ENCODE results near the gene PCCA.

PCCA gene

DNA sequence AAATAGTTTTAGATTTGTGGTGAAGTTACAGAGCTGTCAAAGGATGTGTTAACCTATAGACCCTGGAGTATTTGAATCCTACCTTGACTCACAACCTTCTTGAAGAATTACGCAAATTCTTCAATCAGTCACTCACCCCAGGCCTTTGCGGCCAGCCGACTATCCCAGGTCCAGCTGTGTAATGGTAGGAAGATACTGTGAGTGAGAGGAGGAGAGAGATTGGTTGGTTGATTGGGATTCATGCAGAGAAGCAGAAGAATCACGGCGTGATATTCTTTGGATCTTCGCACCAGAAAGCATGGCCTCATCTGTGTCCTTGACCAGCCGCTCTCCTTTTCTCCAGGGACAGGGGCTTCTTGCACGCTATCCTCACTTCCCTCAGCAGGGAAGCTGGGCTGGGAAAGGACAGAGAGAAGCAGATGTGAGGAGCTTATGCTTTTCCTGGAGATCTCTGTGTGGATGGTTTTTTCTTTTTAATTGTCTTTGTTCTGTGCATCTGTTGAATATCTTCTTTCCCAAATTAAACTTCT is 250.6 kb downstream of the PCCA start:
- Histone ChIP-seq H3K36me3 (peaks cover 7% of the 10 kb centered on the region), H3K4me3 (ENCODE audit: low read depth, low read length) (no peak overlapping the region), H3K27ac (no peak overlapping the region), H3K9me3 (ENCODE audit: severe bottlenecking) (peaks cover 12% of the 10 kb centered on the region), H3K27me3 (ENCODE audit: insufficient read depth, low read depth, severe bottlenecking) (no peaks in the 10 kb centered on the region)
- TF ChIP-seq, protein P1, sequence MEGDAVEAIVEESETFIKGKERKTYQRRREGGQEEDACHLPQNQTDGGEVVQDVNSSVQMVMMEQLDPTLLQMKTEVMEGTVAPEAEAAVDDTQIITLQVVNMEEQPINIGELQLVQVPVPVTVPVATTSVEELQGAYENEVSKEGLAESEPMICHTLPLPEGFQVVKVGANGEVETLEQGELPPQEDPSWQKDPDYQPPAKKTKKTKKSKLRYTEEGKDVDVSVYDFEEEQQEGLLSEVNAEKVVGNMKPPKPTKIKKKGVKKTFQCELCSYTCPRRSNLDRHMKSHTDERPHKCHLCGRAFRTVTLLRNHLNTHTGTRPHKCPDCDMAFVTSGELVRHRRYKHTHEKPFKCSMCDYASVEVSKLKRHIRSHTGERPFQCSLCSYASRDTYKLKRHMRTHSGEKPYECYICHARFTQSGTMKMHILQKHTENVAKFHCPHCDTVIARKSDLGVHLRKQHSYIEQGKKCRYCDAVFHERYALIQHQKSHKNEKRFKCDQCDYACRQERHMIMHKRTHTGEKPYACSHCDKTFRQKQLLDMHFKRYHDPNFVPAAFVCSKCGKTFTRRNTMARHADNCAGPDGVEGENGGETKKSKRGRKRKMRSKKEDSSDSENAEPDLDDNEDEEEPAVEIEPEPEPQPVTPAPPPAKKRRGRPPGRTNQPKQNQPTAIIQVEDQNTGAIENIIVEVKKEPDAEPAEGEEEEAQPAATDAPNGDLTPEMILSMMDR (IDR thresholded peaks at IDR 0.05; ENCODE audit: low read depth, low read length) = no peak
- no peak for DNase-seq

DNA sequence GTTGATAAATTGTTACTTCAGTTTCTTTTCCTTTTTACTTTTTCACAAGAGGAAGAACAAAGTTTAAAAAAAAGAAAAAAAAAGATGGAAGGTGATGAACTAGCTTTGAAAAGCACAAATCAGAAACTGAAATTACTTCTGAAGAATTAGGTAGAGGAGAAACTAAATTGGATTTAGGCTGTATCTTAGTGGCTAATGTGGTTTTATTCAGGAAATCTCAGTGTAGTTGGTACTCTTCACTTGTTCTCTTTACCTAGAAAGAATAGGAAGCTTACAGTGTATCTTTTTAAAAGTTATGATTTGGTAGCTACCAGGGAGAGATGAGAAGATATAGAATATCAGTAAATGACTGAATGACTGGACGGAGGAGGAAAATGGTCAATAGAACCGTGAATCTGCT is 252.0 kb downstream of the PCCA start:
- Histone ChIP-seq H3K27ac (no peak overlapping the region), H3K9me3 (ENCODE audit: severe bottlenecking) (no peaks in the 10 kb centered on the region), H3K4me3 (ENCODE audit: low read depth, low read length) (no peak overlapping the region), H3K36me3 (peaks cover 4% of the 10 kb centered on the region), H3K27me3 (ENCODE audit: insufficient read depth, low read depth, severe bottlenecking) (no peaks in the 10 kb centered on the region)
- TF ChIP-seq, protein P1 (IDR thresholded peaks at IDR 0.05; ENCODE audit: low read depth, low read length) = no peak
- DNase-seq = no peak

DNA sequence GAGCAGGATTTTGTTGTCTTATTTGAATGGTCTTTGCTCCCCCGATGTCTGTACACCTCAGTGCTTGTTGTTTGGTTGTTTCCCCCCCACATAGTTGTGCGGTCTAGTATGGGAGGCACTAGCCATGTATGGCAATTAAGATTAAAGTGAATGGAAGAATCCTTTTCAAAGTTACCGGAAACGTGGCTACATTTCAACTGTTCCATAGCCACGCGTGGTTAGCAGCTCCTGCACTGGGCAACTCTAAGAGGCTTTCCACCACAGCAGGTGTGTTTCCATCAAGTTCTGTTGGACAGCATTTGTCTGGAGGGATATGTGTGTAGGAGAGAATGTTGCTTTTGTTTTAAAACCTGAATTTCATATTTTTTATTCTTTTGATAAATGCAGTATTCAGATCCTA is 252.4 kb downstream of the PCCA start:
- H3K4me3 ChIP-seq (ENCODE audit: low read depth, low read length) = no peak overlapping the region
- H3K27me3 ChIP-seq (ENCODE audit: insufficient read depth, low read depth, severe bottlenecking) = no peaks in the 10 kb centered on the region
- TF ChIP-seq, protein P1 (IDR thresholded peaks at IDR 0.05; ENCODE audit: low read depth, low read length) = no peak
- no peak overlapping the region for H3K27ac ChIP-seq
- H3K9me3 ChIP-seq (ENCODE audit: severe bottlenecking) = no peaks in the 10 kb centered on the region
- no peak for DNase-seq
- H3K36me3 ChIP-seq = peaks cover 4% of the 10 kb centered on the region

DNA sequence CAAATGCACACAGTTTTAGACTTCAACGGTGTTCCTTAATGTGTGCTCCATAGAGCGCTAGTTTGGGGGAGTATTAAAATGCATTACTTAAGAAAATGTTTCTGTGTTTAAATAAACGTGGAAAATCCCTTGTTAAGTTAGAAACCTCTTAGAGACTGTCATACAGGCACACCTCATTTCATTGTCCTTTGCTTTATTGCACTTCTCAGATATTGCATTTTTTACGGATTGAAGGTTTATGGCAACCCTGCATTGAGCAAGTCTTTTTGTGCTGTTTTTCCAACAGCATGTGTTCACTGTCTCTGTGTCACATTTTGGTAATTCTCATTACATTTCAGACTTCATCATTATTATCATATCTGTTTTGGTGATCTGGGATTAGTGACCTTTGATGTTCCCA is 255.7 kb downstream of the PCCA start:
- H3K4me3 ChIP-seq (ENCODE audit: low read depth, low read length) = no peak overlapping the region
- H3K27ac ChIP-seq = no peak overlapping the region
- TF ChIP-seq, protein P1 (IDR thresholded peaks at IDR 0.05; ENCODE audit: low read depth, low read length) = no peak
- peaks cover 4% of the 10 kb centered on the region for H3K36me3 ChIP-seq
- no peak for DNase-seq
- H3K27me3 ChIP-seq (ENCODE audit: insufficient read depth, low read depth, severe bottlenecking) = no peaks in the 10 kb centered on the region
- H3K9me3 ChIP-seq (ENCODE audit: severe bottlenecking) = no peaks in the 10 kb centered on the region

DNA sequence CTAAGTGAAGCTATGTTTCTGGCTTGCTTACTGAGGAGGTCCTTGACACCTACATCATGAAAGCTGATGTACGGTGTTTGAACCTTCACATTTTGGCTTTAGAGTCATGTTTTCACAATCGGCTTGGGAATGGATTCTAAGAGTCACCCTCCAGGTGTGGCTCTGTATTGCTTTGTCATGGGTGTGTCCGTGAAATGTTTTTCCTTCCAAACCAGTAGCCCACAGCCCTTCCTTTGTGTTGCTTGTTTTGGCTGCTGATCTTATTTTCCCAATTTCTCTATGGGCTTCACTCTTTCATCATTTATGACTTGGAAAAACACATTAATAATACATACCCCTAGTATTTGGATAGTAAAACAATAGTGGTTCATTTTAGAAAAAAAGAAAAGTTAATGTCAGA is 259.1 kb downstream of the PCCA start:
- no peak for DNase-seq
- peaks cover 4% of the 10 kb centered on the region; the same call in 1 of the 2 replicates for H3K36me3 ChIP-seq
- no peak overlapping the region for H3K27ac ChIP-seq
- TF ChIP-seq, protein P1 (IDR thresholded peaks at IDR 0.05; ENCODE audit: low read depth, low read length) = no peak
- no peak overlapping the region for H3K4me3 ChIP-seq (ENCODE audit: low read depth, low read length)
- no peaks in the 10 kb centered on the region for H3K9me3 ChIP-seq (ENCODE audit: severe bottlenecking)
- no peaks in the 10 kb centered on the region for H3K27me3 ChIP-seq (ENCODE audit: insufficient read depth, low read depth, severe bottlenecking)

DNA sequence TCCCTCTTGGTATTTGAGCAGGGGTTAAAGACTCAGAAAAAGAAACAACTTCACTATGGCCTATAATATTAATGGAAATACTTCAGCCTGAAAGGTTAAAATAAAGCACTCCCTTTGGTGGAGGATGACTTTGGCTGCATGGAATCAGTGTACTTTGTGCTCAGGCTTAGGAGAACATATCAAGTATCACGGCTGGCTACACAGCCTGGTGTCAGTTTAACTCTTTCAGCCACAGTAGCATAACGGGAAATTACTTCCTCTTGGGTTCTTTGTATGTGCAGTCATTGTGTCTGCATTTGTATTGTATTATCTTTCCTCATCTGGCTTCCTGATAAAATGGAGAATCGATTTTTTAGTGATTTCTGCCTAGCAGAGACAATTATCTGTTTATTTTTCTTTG is 260.7 kb downstream of the PCCA start:
- Histone ChIP-seq H3K27ac (no peak overlapping the region), H3K4me3 (ENCODE audit: low read depth, low read length) (no peak overlapping the region), H3K9me3 (ENCODE audit: severe bottlenecking) (no peaks in the 10 kb centered on the region), H3K27me3 (ENCODE audit: insufficient read depth, low read depth, severe bottlenecking) (no peaks in the 10 kb centered on the region), H3K36me3 (peaks cover 4% of the 10 kb centered on the region; the same call in 1 of the 2 replicates)
- DNase-seq = no peak
- TF ChIP-seq, protein P1 (IDR thresholded peaks at IDR 0.05; ENCODE audit: low read depth, low read length) = no peak
